ENCODE data around the gene SEZ6.

- TF ChIP-seq CTCF (IDR thresholded peaks at IDR 0.05) (no peak), POLR2A (IDR thresholded peaks at IDR 0.05) (no peak), EP300 (IDR thresholded peaks at IDR 0.05) (no peak), POLR2AphosphoS5 (IDR thresholded peaks at IDR 0.05) (no peak)
Observed at GRCh38 chr17:29003289-29003688, 2.5 kb downstream of the SEZ6 start.
